Measurements from ENCODE around the gene C5.

The C5 gene

DNA sequence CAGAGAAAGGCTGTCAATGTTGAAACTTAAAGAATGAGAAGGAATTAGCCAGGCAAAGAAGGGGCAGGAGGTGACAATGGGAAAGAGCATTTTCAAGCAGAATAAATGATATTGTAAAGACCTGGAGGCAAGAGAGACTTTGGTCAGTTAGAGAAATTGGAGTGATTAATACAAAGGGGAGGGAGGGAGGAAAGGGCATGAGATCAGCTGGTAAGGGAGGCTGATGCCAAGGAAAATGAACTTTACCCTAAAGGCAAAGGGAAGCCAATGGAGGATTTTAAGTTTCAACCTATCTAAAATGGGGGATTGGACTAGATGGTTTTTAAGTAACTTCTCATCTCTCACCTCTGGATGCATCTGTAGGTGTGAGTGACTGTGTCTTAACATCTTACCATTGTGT is 23.3 kb downstream of the C5 start:
- TF ChIP-seq, protein P1, sequence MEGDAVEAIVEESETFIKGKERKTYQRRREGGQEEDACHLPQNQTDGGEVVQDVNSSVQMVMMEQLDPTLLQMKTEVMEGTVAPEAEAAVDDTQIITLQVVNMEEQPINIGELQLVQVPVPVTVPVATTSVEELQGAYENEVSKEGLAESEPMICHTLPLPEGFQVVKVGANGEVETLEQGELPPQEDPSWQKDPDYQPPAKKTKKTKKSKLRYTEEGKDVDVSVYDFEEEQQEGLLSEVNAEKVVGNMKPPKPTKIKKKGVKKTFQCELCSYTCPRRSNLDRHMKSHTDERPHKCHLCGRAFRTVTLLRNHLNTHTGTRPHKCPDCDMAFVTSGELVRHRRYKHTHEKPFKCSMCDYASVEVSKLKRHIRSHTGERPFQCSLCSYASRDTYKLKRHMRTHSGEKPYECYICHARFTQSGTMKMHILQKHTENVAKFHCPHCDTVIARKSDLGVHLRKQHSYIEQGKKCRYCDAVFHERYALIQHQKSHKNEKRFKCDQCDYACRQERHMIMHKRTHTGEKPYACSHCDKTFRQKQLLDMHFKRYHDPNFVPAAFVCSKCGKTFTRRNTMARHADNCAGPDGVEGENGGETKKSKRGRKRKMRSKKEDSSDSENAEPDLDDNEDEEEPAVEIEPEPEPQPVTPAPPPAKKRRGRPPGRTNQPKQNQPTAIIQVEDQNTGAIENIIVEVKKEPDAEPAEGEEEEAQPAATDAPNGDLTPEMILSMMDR (conservative IDR thresholded peaks at IDR 0.05; ENCODE audit: low read depth, low read length): no peak
- DNase-seq (ENCODE audit: low read depth): no peak
- H3K4me3 ChIP-seq (ENCODE audit: low read length): no peak overlapping the region

DNA sequence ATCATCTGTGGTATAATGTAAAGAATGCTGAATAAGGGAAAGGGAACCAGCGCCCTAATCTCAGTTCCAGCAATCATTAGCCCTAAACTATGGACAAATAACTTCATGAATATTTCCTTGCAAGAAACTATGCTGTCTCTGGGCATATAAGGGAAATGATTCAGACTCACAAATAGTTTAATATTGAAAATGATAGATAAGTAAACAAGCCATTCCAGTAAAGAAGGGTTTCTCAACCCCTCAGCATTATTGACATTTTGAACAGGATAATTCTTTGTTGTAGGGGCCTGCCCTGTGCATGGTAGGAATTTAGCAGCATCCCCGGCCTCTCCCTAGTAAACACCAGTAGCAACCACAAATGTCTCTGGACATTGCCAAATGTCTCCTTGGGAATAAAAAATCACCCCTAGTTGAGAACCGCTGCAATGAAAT is 23.8 kb downstream of the C5 start:
- TF ChIP-seq, protein P1 (conservative IDR thresholded peaks at IDR 0.05; ENCODE audit: low read depth, low read length): no peak
- H3K4me3 ChIP-seq (ENCODE audit: low read length): no peak overlapping the region
- DNase-seq (ENCODE audit: low read depth): no peak

- no peak for DNase-seq (ENCODE audit: low read depth)
- TF ChIP-seq, protein P1 (conservative IDR thresholded peaks at IDR 0.05; ENCODE audit: low read depth, low read length): no peak
- no peak overlapping the region for H3K4me3 ChIP-seq (ENCODE audit: low read length)
Observed at GRCh38 chr9:121024237-121024636, 25.8 kb downstream of the C5 start.

DNA sequence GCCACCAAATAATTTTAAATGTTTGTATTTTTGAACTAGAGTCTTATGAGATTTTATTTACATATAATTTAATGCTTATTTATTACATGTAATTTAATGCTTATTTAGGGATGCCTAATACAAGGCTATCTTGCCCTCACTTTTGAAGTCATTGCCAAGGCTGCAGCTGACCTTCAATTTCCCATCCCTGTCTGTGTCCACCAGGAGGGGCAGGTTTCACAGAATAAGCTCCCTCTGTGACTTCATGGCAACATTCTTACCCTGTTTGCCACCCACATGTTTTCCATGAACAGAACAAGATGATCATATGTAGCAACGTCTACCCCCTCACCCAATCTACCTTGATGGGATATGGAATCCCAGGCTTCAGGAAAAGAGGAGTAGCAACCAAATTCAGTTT is 27.0 kb downstream of the C5 start:
- no peak for DNase-seq (ENCODE audit: low read depth)
- H3K4me3 ChIP-seq (ENCODE audit: low read length): no peak overlapping the region

DNA sequence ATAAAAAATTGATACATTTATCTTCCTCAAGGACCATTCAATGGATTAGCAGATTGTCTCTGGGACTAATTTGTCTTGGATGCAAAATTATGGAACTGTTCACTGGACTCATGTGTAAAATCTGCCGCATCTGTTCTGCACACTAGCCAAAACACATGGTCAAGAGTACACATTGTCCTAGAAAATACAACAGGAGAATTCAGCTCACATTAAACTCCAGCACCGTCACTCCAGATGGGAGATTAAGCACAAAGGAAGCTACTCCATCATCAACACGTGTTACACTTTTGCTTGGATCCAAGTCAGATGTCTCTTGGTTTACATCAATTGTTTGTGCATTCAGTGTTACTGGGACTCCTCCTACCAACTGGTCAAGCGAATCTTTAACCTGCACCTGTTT is 28.8 kb downstream of the C5 start:
- DNase-seq (ENCODE audit: low read depth): no peak
- TF ChIP-seq, protein P1 (conservative IDR thresholded peaks at IDR 0.05; ENCODE audit: low read depth, low read length): no peak
- no peak overlapping the region for H3K4me3 ChIP-seq (ENCODE audit: low read length)

More for the DNA sequence above, 27.0 kb downstream of the C5 start:
- TF ChIP-seq, protein P1 (conservative IDR thresholded peaks at IDR 0.05; ENCODE audit: low read depth, low read length): no peak

DNA sequence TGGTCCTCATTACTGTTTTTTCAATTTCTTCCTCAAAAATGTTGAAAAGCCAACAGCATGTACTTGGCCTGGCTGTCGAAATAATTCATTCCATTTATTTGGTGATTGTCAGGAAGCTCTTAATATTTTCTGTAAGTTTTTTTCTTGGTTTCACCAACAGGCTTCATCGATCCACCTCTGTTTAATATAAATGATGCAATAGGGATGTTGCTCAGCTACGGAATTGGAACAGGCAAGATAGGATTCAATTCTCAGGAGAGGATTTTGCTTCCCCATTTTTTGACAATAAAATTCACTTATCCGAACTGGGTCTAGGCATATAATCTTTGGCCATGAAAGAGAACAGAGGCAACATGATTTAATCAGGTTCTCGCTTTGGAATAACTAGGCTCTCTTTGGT is 30.8 kb downstream of the C5 start:
- DNase-seq (ENCODE audit: low read depth): no peak
- TF ChIP-seq, protein P1 (conservative IDR thresholded peaks at IDR 0.05; ENCODE audit: low read depth, low read length): no peak
- no peak overlapping the region for H3K4me3 ChIP-seq (ENCODE audit: low read length)

- TF ChIP-seq, protein P1 (conservative IDR thresholded peaks at IDR 0.05; ENCODE audit: low read depth, low read length): no peak
- H3K4me3 ChIP-seq (ENCODE audit: low read length): no peak overlapping the region
- DNase-seq (ENCODE audit: low read depth): no peak
Observed at GRCh38 chr9:121013911-121014310, 36.2 kb downstream of the C5 start.

Data from retinal pigment epithelial cell (primary cell).